H9 (cell line): Measurements from ENCODE around the gene PIK3R5. TPM values are rescaled to one million over a fixed set of nuclear protein-coding genes. Genes with fewer than 3 reads are reported as not detected.

Experiments used
- DNase-seq: peaks from one replicate; pipeline ENCODE4 v3.0.0-alpha.2; 2017
- H2AFZ ChIP-seq: one replicate; pipeline ENCODE4 v1.6.1; 2013; ENCODE audit warnings: mild to moderate bottlenecking, low read length, control low read depth, moderate library complexity
- H2AK5ac ChIP-seq: 2 replicates; pipeline ENCODE4 v1.6.1; 2013; ENCODE audit warnings: low read length, control low read depth, mixed read lengths; ENCODE audit not compliant: insufficient read length
- H2BK120ac ChIP-seq: one replicate; pipeline ENCODE4 v1.6.1; 2013; ENCODE audit warnings: low read depth, mild to moderate bottlenecking, low read length, control low read depth, inconsistent platforms; ENCODE audit not compliant: poor library complexity, severe bottlenecking
- H2BK12ac ChIP-seq: 2 replicates; pipeline ENCODE4 v1.6.1; 2013; ENCODE audit warnings: low read length, control low read depth, mixed read lengths, low read depth; ENCODE audit not compliant: insufficient read length
- H2BK15ac ChIP-seq: 2 replicates; pipeline ENCODE4 v1.6.1; 2013; ENCODE audit warnings: low read depth, low read length, control low read depth
- H2BK20ac ChIP-seq: one replicate; pipeline ENCODE4 v1.6.1; 2013; ENCODE audit warnings: low read depth, mild to moderate bottlenecking, low read length, control low read depth, inconsistent platforms; ENCODE audit not compliant: poor library complexity, severe bottlenecking
- H2BK5ac ChIP-seq: 2 replicates; pipeline ENCODE4 v1.6.1; 2013; ENCODE audit warnings: low read length, control low read depth, mixed read lengths; ENCODE audit not compliant: insufficient read length
- H3K14ac ChIP-seq: 2 replicates; pipeline ENCODE4 v1.6.1; 2013; ENCODE audit warnings: low read length, control low read depth; ENCODE audit not compliant: insufficient read depth
- H3K18ac ChIP-seq: 2 replicates; pipeline ENCODE4 v1.6.1; 2013; ENCODE audit warnings: low read depth, mild to moderate bottlenecking, mixed read lengths, low read length, control low read depth; ENCODE audit not compliant: insufficient read length
- H3K23ac ChIP-seq: 2 replicates; pipeline ENCODE4 v1.6.1; 2013; ENCODE audit warnings: low read length, control low read depth, mixed read lengths, low read depth; ENCODE audit not compliant: insufficient read length
- H3K23me2 ChIP-seq: 2 replicates; pipeline ENCODE4 v1.6.1; 2013; ENCODE audit warnings: low read depth, mild to moderate bottlenecking, mixed read lengths, low read length, control low read depth; ENCODE audit not compliant: insufficient read length, poor library complexity, severe bottlenecking
- H3K27ac ChIP-seq: 2 replicates; pipeline ENCODE4 v1.5.1; 2013; ENCODE audit warnings: low read length, control low read depth, mixed read lengths, low read depth; ENCODE audit not compliant: insufficient read length
- H3K27me3 ChIP-seq: 2 replicates; pipeline ENCODE4 v1.6.1; 2013; ENCODE audit warnings: low read length, control low read depth, inconsistent platforms; ENCODE audit not compliant: insufficient read depth
- H3K4ac ChIP-seq: 2 replicates; pipeline ENCODE4 v1.6.1; 2013; ENCODE audit warnings: low read depth, mild to moderate bottlenecking, control low read depth, inconsistent platforms, low read length, moderate library complexity
- H3K4me1 ChIP-seq: 2 replicates; pipeline ENCODE4 v1.6.1; 2013; ENCODE audit warnings: low read length, control low read depth, inconsistent platforms; ENCODE audit not compliant: insufficient read depth
- H3K4me2 ChIP-seq: 2 replicates; pipeline ENCODE4 v1.6.1; 2013; ENCODE audit warnings: low read length, control low read depth, mixed read lengths; ENCODE audit not compliant: insufficient read length, insufficient read depth
- H3K56ac ChIP-seq: 2 replicates; pipeline ENCODE4 v1.6.1; 2013; ENCODE audit warnings: low read depth, mild to moderate bottlenecking, mixed read lengths, low read length, control low read depth; ENCODE audit not compliant: insufficient read length
- H3K79me1 ChIP-seq: 2 replicates; pipeline ENCODE4 v1.6.1; 2013; ENCODE audit warnings: low read depth, mild to moderate bottlenecking, moderate library complexity, low read length, control low read depth, inconsistent platforms; ENCODE audit not compliant: insufficient read depth, poor library complexity, severe bottlenecking
- H3K79me2 ChIP-seq: 2 replicates; pipeline ENCODE4 v1.6.1; 2013; ENCODE audit warnings: low read length, control low read depth, inconsistent platforms; ENCODE audit not compliant: insufficient read depth
- H3K9ac ChIP-seq: 2 replicates; pipeline ENCODE4 v1.6.1; 2013; ENCODE audit warnings: low read length, control low read depth, mixed read lengths; ENCODE audit not compliant: insufficient read length; ENCODE audit errors: extremely low read depth
- H3K9me3 ChIP-seq: one replicate; pipeline ENCODE4 v1.6.1; 2013; ENCODE audit warnings: low read depth, low read length, inconsistent platforms; ENCODE audit not compliant: control insufficient read depth
- H3T11ph ChIP-seq: one replicate; pipeline ENCODE4 v1.6.1; 2013; ENCODE audit warnings: mild to moderate bottlenecking, low read length, control low read depth, inconsistent platforms
- H4K20me1 ChIP-seq: one replicate; pipeline ENCODE4 v1.6.1; 2013; ENCODE audit not compliant: control insufficient read depth, insufficient read length, insufficient read depth
- H4K5ac ChIP-seq: 2 replicates; pipeline ENCODE4 v1.6.1; 2013; ENCODE audit warnings: low read depth, mild to moderate bottlenecking, mixed read lengths, low read length, control low read depth; ENCODE audit not compliant: insufficient read length
- H4K8ac ChIP-seq: replicated peaks from 2 replicates; pipeline ENCODE4 v1.6.1; 2013; ENCODE audit warnings: low read length, control low read depth, mixed read lengths, low read depth; ENCODE audit not compliant: insufficient read length
- H4K91ac ChIP-seq: 2 replicates; pipeline ENCODE4 v1.6.1; 2013; ENCODE audit warnings: low read depth, mild to moderate bottlenecking, moderate library complexity, mixed read lengths, low read length, control low read depth; ENCODE audit not compliant: insufficient read length
- H3K27ac Mint-ChIP-seq, 3 experiments: 2 replicates in 2 of 3; 3 replicates in 1 of 3; pipeline ENCODE4 v1.8.0; 2020 to 2021; ENCODE audit warnings: mixed read lengths in 3 of 3, mild to moderate bottlenecking in 1 of 3, moderate library complexity in 1 of 3
- H3K27me3 Mint-ChIP-seq: 2 replicates; pipeline ENCODE4 v1.8.0; 2021; ENCODE audit warnings: low read depth, mild to moderate bottlenecking, moderate library complexity, mixed read lengths
- H3K36me3 Mint-ChIP-seq, 3 experiments: 2 replicates in 2 of 3; 3 replicates in 1 of 3; pipeline ENCODE4 v1.8.0; 2020 to 2021; ENCODE audit warnings: low read depth in 3 of 3, mixed read lengths in 3 of 3; ENCODE audit not compliant: insufficient read depth in 1 of 3
- H3K4me1 Mint-ChIP-seq, 2 experiments: 2 replicates each; pipeline ENCODE4 v1.8.0; 2020; ENCODE audit warnings: mixed read lengths in 2 of 2
- H3K4me3 Mint-ChIP-seq, 2 experiments: 2 replicates in 1 of 2; 3 replicates in 1 of 2; pipeline ENCODE4 v1.8.0; 2020 to 2021; ENCODE audit warnings: mild to moderate bottlenecking in 2 of 2, mixed read lengths in 2 of 2, moderate library complexity in 1 of 2
- H3K9me3 Mint-ChIP-seq, 2 experiments: 2 replicates in 1 of 2; 3 replicates in 1 of 2; pipeline ENCODE4 v1.8.0; 2020; ENCODE audit warnings: mild to moderate bottlenecking in 2 of 2, mixed read lengths in 2 of 2, moderate library complexity in 1 of 2
- WGBS: extraction: QIAGEN DNeasy Blood & Tissue Kit; methylation state at CpG from one replicate; pipeline ENCODE4 v1.1.7; 2013; ENCODE audit warnings: missing lambda C conversion rate, low lambda C conversion rate, mixed read lengths; ENCODE audit not compliant: insufficient read length; ENCODE audit errors: extremely low coverage; 5-methylcytosine and 5-hydroxymethylcytosine counted together
- total RNA-seq: library from RNA; stranded (reverse); gene quantifications from 2 replicates; pipeline ENCODE4 v1.2.1, GENCODE V29; 2021
- TF ChIP-seq, protein P1 (sequence below): fragments of 200-600 bp; sonication (generic); conservative IDR thresholded peaks from 3 replicates; pipeline ENCODE4 v1.8.0; 2021; ENCODE audit warnings: antibody characterized with exemption, mild to moderate bottlenecking

The PIK3R5 gene
- total RNA-seq, 1 experiment from 2014 or later: 1.4 TPM

- TF ChIP-seq, protein P1, sequence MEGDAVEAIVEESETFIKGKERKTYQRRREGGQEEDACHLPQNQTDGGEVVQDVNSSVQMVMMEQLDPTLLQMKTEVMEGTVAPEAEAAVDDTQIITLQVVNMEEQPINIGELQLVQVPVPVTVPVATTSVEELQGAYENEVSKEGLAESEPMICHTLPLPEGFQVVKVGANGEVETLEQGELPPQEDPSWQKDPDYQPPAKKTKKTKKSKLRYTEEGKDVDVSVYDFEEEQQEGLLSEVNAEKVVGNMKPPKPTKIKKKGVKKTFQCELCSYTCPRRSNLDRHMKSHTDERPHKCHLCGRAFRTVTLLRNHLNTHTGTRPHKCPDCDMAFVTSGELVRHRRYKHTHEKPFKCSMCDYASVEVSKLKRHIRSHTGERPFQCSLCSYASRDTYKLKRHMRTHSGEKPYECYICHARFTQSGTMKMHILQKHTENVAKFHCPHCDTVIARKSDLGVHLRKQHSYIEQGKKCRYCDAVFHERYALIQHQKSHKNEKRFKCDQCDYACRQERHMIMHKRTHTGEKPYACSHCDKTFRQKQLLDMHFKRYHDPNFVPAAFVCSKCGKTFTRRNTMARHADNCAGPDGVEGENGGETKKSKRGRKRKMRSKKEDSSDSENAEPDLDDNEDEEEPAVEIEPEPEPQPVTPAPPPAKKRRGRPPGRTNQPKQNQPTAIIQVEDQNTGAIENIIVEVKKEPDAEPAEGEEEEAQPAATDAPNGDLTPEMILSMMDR: no peak
- no peak overlapping the region for H3K4me3 Mint-ChIP-seq
- Histone ChIP-seq H4K91ac (no peak overlapping the region), H3K4me1 (no peaks in the 10 kb centered on the region; the same call in 1 of the 2 replicates), H3K27ac (no peak overlapping the region), H3K4ac (no peak overlapping the region), H3K23me2 (no peaks in the 10 kb centered on the region), H4K20me1 (no peaks in the 10 kb centered on the region), H3T11ph (no peak overlapping the region), H2BK120ac (no peak overlapping the region), H3K79me2 (no peaks in the 10 kb centered on the region), H2BK5ac (no peak overlapping the region), H3K23ac (no peak overlapping the region), H3K9me3 (no peaks in the 10 kb centered on the region), H3K9ac (no peak overlapping the region), H3K79me1 (no peaks in the 10 kb centered on the region), H2BK20ac (no peak overlapping the region), H4K8ac (no peak overlapping the region), H2AFZ (no peak overlapping the region), H3K18ac (no peak overlapping the region), H3K27me3 (no peaks in the 10 kb centered on the region), H2BK12ac (no peak overlapping the region), H3K4me2 (no peak overlapping the region), H3K14ac (no peak overlapping the region), H3K56ac (no peak overlapping the region), H2AK5ac (no peak overlapping the region), H2BK15ac (no peak overlapping the region), H4K5ac (no peak overlapping the region)
- no peaks in the 10 kb centered on the region; a peak in 2 of 5 replicates for H3K9me3 Mint-ChIP-seq
- H3K27ac Mint-ChIP-seq: no peak overlapping the region
- peak; percentile 24 for DNase-seq
- H3K27me3 Mint-ChIP-seq: peaks cover 7% of the 10 kb centered on the region
- H3K4me1 Mint-ChIP-seq: peaks cover 22% of the 10 kb centered on the region in 2 experiments
- 0 out of 7 replicates have a peak, but pooled peaks cover 0 to 4% (median 0%) of the 10 kb centered on the region in 3 experiments for H3K36me3 Mint-ChIP-seq
- no CpG with 5 or more reads among the region's 8 CpGs for WGBS
These were observed 23.4 kb downstream of the PIK3R5 start for GRCh38 chr17:8941980-8942622.
